22Rv1 (cell line): ENCODE results near the gene GNL1.

Source experiments
- CTCF ChIP-seq: fragments of 450-650 bp; IDR thresholded peaks from 2 replicates; pipeline ENCODE4 v1.5.1; 2017; ENCODE audit warnings: mild to moderate bottlenecking
- ZFX ChIP-seq: fragments of 450-650 bp; IDR thresholded peaks from 2 replicates; pipeline ENCODE4 v1.6.1; 2017; ENCODE audit warnings: antibody characterized with exemption, borderline replicate concordance

GRCh38 chr6:30541515-30542403, 14.5 kb downstream of the GNL1 start:
- peak; percentile 98 for TF ChIP-seq CTCF
- no peak for TF ChIP-seq ZFX
